GM12878 (cell line): ENCODE results near the gene AKAP7. TPM values are rescaled to one million over a fixed set of nuclear protein-coding genes. Genes with fewer than 3 reads are reported as not detected.

Experiments used
- ATAC-seq: fragments of 200-7000 bp; cut with Tn5 transposase; 3 replicates; pipeline ENCODE4 v1.9.1; 2020; ENCODE audit warnings: mild to moderate bottlenecking, moderate library complexity
- BruUV-seq: library from RNA; stranded (reverse); fragments of 400-500 nt; replicated peaks from 2 replicates; lab custom pipeline; 2021; lab: Mats Ljungman, UMichigan
- CTCF ChIA-PET: fragments of 300-600 bp; sonication (Branson Sonifier 250); formaldehyde crosslinking; extraction: SDS; loops from one replicate; lab custom pipeline; 2021; ENCODE audit warnings: inconsistent platforms; lab: Yijun Ruan, JAX
- POLR2A ChIA-PET: fragments of 350-600 bp; formaldehyde crosslinking; extraction: SDS; loops from one replicate; lab custom pipeline; 2021; ENCODE audit warnings: inconsistent platforms; lab: Charles Lee
- RAD21 ChIA-PET: fragments of 300-600 bp; sonication (Branson Sonifier 250); formaldehyde crosslinking; loops from one replicate; lab custom pipeline; 2023; ENCODE audit warnings: antibody characterized with exemption; ENCODE audit not compliant: unreplicated experiment; lab: Charles Lee
- SMC1A ChIA-PET: fragments of 300-600 bp; sonication (Branson Sonifier 250); formaldehyde crosslinking; loops from one replicate; lab custom pipeline; 2023; ENCODE audit not compliant: unreplicated experiment, uncharacterized antibody; lab: Charles Lee
- DNase-seq: peaks from one replicate; pipeline ENCODE4 v3.0.0-alpha.2; 2011; ENCODE audit warnings: low read depth, low spot score
- FAIRE-seq: peaks from 3 replicates; lab custom pipeline; 2011; peaks lifted over from hg19 to GRCh38; lab: Jason Lieb, UNC
- H2AFZ ChIP-seq: 2 replicates; pipeline ENCODE4 v1.6.0; 2011; ENCODE audit warnings: low read depth, low read length, control low read depth; ENCODE audit not compliant: control insufficient read depth
- H3K27ac ChIP-seq: 2 replicates; pipeline ENCODE4 v1.5.1; 2011; ENCODE audit warnings: control low read depth; ENCODE audit not compliant: control insufficient read depth, insufficient read depth
- H3K27me3 ChIP-seq, 2 experiments: replicated peaks in 1 of 2; 2 replicates each; pipeline versions ENCODE4 v1.6.0 to v1.6.1; 2011; ENCODE audit warnings: low read length in 1 of 2; ENCODE audit not compliant: control insufficient read depth in 2 of 2, insufficient read depth in 2 of 2
- H3K36me3 ChIP-seq, 2 experiments: 2 replicates each; pipeline ENCODE4 v1.5.1; 2011; ENCODE audit warnings: low read length in 1 of 2; ENCODE audit not compliant: control insufficient read depth in 2 of 2, insufficient read depth in 2 of 2
- H3K4me1 ChIP-seq: 2 replicates; pipeline ENCODE4 v1.6.1; 2011; ENCODE audit warnings: mild to moderate bottlenecking, low read length, moderate library complexity, mixed read lengths; ENCODE audit not compliant: control insufficient read depth, insufficient read depth
- H3K4me2 ChIP-seq: 2 replicates; pipeline ENCODE4 v1.6.0; 2011; ENCODE audit warnings: control low read depth; ENCODE audit not compliant: control insufficient read depth, insufficient read depth
- H3K4me3 ChIP-seq: fragments of 200-600 bp; sonication (generic); 2 replicates; pipeline ENCODE4 v1.5.1; 2016
- H3K79me2 ChIP-seq: 2 replicates; pipeline ENCODE4 v1.6.0; 2011; ENCODE audit warnings: low read length; ENCODE audit not compliant: control insufficient read depth, insufficient read depth
- H3K9ac ChIP-seq: 2 replicates; pipeline ENCODE4 v1.8.0; 2011; ENCODE audit warnings: low read length, control low read depth, mixed read lengths; ENCODE audit not compliant: control insufficient read depth, insufficient read depth
- H3K9me3 ChIP-seq: replicated peaks from 3 replicates; pipeline ENCODE4 v1.5.1; 2011; ENCODE audit warnings: mild to moderate bottlenecking, low read length; ENCODE audit not compliant: control insufficient read depth, insufficient read depth
- H4K20me1 ChIP-seq: 2 replicates; pipeline ENCODE4 v1.6.0; 2011; ENCODE audit not compliant: control insufficient read depth, insufficient read depth
- BCL11A ChIP-seq: IDR thresholded peaks from 2 replicates; pipeline ENCODE4 v1.6.1; 2011; ENCODE audit warnings: low read depth, low read length
- CBFB ChIP-seq: IDR thresholded peaks from 2 replicates; pipeline ENCODE4 v1.6.1; 2016; ENCODE audit warnings: antibody characterized with exemption, low read depth
- CHD4 ChIP-seq: fragments of 200-600 bp; sonication (generic); IDR thresholded peaks from 2 replicates; pipeline ENCODE4 v1.6.1; 2016; ENCODE audit warnings: mild to moderate bottlenecking
- HDAC2 ChIP-seq: fragments of 200-600 bp; sonication (generic); IDR thresholded peaks from 2 replicates; pipeline ENCODE4 v1.6.1; 2017
- IKZF1 ChIP-seq: fragments of 450-650 bp; conservative IDR thresholded peaks from 2 replicates; pipeline ENCODE4 v1.6.1; 2017; ENCODE audit warnings: antibody characterized with exemption, mild to moderate bottlenecking
- KDM1A ChIP-seq: fragments of 200-600 bp; sonication (generic); IDR thresholded peaks from 2 replicates; pipeline ENCODE4 v1.6.1; 2016; ENCODE audit warnings: borderline replicate concordance
- LARP7 ChIP-seq: fragments of 450-650 bp; IDR thresholded peaks from 2 replicates; pipeline ENCODE4 v1.6.1; 2017; ENCODE audit warnings: mild to moderate bottlenecking
- NFIC ChIP-seq: IDR thresholded peaks from 2 replicates; pipeline ENCODE4 v1.6.1; 2012; ENCODE audit warnings: low read depth, mild to moderate bottlenecking, inconsistent platforms, low read length, moderate library complexity
- RAD51 ChIP-seq: fragments of 450-650 bp; IDR thresholded peaks from 2 replicates; pipeline ENCODE4 v1.6.1; 2016; ENCODE audit warnings: moderate library complexity, mild to moderate bottlenecking, inconsistent platforms
- SMAD5 ChIP-seq: IDR thresholded peaks from 2 replicates; pipeline ENCODE4 v1.6.1; 2016; ENCODE audit warnings: antibody characterized with exemption, low read depth
- TCF3 ChIP-seq: IDR thresholded peaks from 2 replicates; pipeline ENCODE4 v1.6.1; 2012; ENCODE audit warnings: low read depth, mild to moderate bottlenecking, low read length, borderline replicate concordance; ENCODE audit not compliant: insufficient read depth
- ZNF274 ChIP-seq: IDR thresholded peaks from one replicate; pipeline ENCODE4 v1.8.0; 2011; ENCODE audit not compliant: insufficient read length, insufficient read depth
- ZNF622 ChIP-seq: fragments of 450-650 bp; IDR thresholded peaks from 2 replicates; pipeline ENCODE4 v1.6.1; 2017; ENCODE audit warnings: mild to moderate bottlenecking, inconsistent platforms
- ZZZ3 ChIP-seq: IDR thresholded peaks from 2 replicates; pipeline ENCODE4 v1.6.1; 2011; ENCODE audit warnings: low read depth; ENCODE audit not compliant: control insufficient read depth, insufficient read length
- WGBS: methylation state at CpG from one replicate; pipeline ENCODE4 v1.1.6; 2016; ENCODE audit warnings: low lambda C conversion rate; ENCODE audit not compliant: insufficient replicate concordance, insufficient coverage; ENCODE audit errors: missing lambda C conversion rate; 5-methylcytosine and 5-hydroxymethylcytosine counted together
- in situ Hi-C: fragments of 300-500 bp; cut with MboI; formaldehyde crosslinking; loops from 9 replicates; pipeline ENCODE4 v1.14.3; 2018; ENCODE audit warnings: mixed read lengths
- intact Hi-C: fragments of 100-400 bp; cut with micrococcal nuclease; formaldehyde crosslinking; loops from one replicate; pipeline ENCODE4 v1.14.2; 2022; ENCODE audit not compliant: unreplicated experiment
- polyA plus RNA-seq, 11 experiments: library from polyadenylated mRNA; depleted of rRNA in 4 of 11; unstranded in 6 of 11; stranded (reverse) in 5 of 11; fragments of >200 nt; fragmentation: Nextera tagmentation in 4 of 11; fragmentation: Illumina TruSeq in 1 of 11; extraction: Ambion mirVana in 4 of 11; extraction: Trizol in 1 of 11; gene quantifications; 1 replicate in 1 of 11; 2 replicates in 10 of 11; pipeline versions ENCODE4 v1.2.1 to v1.2.3, GENCODE V29; 2011 to 2016; ENCODE audit warnings: inconsistent platforms in 2 of 11, missing spikeins in 2 of 11, low read depth in 1 of 11
- total RNA-seq, 4 experiments: library from RNA; depleted of rRNA in 3 of 4; stranded (reverse); fragments of >200 nt in 3 of 4; fragmentation: Illumina TruSeq in 1 of 4; extraction: Trizol in 1 of 4; gene quantifications; 2 replicates each; pipeline versions ENCODE4 v1.2.1 to v1.2.3, GENCODE V29; 2013 to 2021
- TF ChIP-seq, protein P1 (sequence below): IDR thresholded peaks from 2 replicates; pipeline ENCODE4 v1.6.1; 2012; ENCODE audit warnings: mild to moderate bottlenecking, low read depth, low read length
- TF ChIP-seq, protein P2 (sequence below): fragments of 450-650 bp; IDR thresholded peaks from 2 replicates; pipeline ENCODE4 v1.6.1; 2014; ENCODE audit warnings: mild to moderate bottlenecking
- TF ChIP-seq, protein P3 (sequence below): fragments of 450-650 bp; IDR thresholded peaks from 2 replicates; pipeline ENCODE4 v1.6.1; 2017; ENCODE audit warnings: mild to moderate bottlenecking
- TF ChIP-seq, protein P4 (sequence below): IDR thresholded peaks from 2 replicates; pipeline ENCODE4 v1.6.1; 2012; ENCODE audit warnings: low read depth, low read length, improper control_type of control experiment

The AKAP7 gene
- total and polyA plus RNA-seq, 10 of the 15 experiments (the other 5 are each of a cell fraction or from before 2014, with no cell fraction given): 0.06 to 0.58 (median 0.28) TPM; not detected in 1

DNA sequence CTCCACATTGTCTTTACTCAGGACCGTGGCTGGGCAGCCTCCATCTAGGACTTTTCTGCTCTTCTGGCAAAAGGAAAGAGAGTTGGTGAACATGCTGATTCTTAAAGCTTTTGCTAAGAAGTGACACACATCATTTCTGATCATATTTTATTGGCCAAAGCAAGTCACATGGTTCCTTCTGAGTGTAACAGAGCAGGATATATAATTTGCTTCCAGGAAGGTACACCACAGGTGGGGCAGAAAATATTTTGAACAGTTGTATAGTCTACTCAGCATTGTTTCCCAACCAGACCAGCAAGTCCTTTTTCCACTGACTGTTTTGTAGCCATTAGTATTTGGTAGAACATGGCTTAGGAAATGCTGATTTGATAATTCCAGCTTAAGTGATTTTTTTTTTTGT lies 73.5 kb downstream of the AKAP7 start (continued):
- TF ChIP-seq, protein P1, sequence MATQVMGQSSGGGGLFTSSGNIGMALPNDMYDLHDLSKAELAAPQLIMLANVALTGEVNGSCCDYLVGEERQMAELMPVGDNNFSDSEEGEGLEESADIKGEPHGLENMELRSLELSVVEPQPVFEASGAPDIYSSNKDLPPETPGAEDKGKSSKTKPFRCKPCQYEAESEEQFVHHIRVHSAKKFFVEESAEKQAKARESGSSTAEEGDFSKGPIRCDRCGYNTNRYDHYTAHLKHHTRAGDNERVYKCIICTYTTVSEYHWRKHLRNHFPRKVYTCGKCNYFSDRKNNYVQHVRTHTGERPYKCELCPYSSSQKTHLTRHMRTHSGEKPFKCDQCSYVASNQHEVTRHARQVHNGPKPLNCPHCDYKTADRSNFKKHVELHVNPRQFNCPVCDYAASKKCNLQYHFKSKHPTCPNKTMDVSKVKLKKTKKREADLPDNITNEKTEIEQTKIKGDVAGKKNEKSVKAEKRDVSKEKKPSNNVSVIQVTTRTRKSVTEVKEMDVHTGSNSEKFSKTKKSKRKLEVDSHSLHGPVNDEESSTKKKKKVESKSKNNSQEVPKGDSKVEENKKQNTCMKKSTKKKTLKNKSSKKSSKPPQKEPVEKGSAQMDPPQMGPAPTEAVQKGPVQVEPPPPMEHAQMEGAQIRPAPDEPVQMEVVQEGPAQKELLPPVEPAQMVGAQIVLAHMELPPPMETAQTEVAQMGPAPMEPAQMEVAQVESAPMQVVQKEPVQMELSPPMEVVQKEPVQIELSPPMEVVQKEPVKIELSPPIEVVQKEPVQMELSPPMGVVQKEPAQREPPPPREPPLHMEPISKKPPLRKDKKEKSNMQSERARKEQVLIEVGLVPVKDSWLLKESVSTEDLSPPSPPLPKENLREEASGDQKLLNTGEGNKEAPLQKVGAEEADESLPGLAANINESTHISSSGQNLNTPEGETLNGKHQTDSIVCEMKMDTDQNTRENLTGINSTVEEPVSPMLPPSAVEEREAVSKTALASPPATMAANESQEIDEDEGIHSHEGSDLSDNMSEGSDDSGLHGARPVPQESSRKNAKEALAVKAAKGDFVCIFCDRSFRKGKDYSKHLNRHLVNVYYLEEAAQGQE: no peak
- TF ChIP-seq BCL11A: no peak
- TF ChIP-seq NFIC: no peak
- TF ChIP-seq SMAD5: no peak
- TF ChIP-seq ZNF274: no peak
- TF ChIP-seq ZNF622: no peak
- no peak for TF ChIP-seq CHD4
- no peak for TF ChIP-seq CBFB
- no peak for TF ChIP-seq ZZZ3
- no peak for TF ChIP-seq HDAC2
- TF ChIP-seq, all 136 proteins: peak for 0

DNA sequence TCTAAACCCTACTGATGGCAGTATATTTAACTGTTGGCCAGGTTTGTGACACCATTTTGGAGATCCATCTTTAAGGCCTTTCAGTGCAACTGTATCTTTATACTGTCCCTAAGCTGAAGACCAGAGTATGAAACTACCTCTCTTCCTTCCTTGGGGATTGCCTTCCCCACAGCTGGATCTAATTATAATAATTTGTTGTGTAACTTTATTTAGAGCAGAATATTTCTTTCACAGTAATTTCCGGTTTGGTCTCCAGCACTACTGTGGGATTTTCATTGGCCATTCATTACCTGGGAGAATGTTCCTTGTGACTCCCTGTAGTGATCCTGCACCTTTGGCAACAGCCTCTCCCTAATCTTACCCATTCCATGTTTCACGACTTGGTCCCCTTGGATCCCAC lies 75.2 kb downstream of the AKAP7 start:
- BruUV-seq: no TSS peak
- in situ Hi-C loops: no loop called here
- Histone ChIP-seq H3K4me3 (no peak overlapping the region), H3K9me3 (no peaks in the 10 kb centered on the region), H4K20me1 (no peaks in the 10 kb centered on the region), H3K27ac (no peak overlapping the region), H3K36me3 (no peaks in the 10 kb centered on the region), H3K4me1 (no peaks in the 10 kb centered on the region), H3K4me2 (no peak overlapping the region), H3K9ac (no peak overlapping the region), H3K27me3 (no peaks in the 10 kb centered on the region; a peak in 1 of 4 replicates), H3K79me2 (no peaks in the 10 kb centered on the region), H2AFZ (no peak overlapping the region)
- DNase-seq: no peak
- ChIA-PET RAD21 (no interaction called here), SMC1A (interaction anchor here (0.8 kb wide), 1 partner anchor 824 kb away, joined by 3 read pairs; no protein-coding TSS in a partner anchor), POLR2A (no interaction called here), CTCF (interaction anchor here (1.1 to 2.6 kb wide), 3 partner anchors 11 to 324 kb away, joined by 3 to 8 read pairs (median 6); no protein-coding TSS in a partner anchor)
- intact Hi-C loops: no loop called here
- no peak for FAIRE-seq
- ATAC-seq: no peak
- no peak for TF ChIP-seq IKZF1
- no peak for TF ChIP-seq RAD51
- TF ChIP-seq, protein P2, sequence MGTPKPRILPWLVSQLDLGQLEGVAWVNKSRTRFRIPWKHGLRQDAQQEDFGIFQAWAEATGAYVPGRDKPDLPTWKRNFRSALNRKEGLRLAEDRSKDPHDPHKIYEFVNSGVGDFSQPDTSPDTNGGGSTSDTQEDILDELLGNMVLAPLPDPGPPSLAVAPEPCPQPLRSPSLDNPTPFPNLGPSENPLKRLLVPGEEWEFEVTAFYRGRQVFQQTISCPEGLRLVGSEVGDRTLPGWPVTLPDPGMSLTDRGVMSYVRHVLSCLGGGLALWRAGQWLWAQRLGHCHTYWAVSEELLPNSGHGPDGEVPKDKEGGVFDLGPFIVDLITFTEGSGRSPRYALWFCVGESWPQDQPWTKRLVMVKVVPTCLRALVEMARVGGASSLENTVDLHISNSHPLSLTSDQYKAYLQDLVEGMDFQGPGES: no peak
- TF ChIP-seq LARP7: no peak
- TF ChIP-seq, protein P3, sequence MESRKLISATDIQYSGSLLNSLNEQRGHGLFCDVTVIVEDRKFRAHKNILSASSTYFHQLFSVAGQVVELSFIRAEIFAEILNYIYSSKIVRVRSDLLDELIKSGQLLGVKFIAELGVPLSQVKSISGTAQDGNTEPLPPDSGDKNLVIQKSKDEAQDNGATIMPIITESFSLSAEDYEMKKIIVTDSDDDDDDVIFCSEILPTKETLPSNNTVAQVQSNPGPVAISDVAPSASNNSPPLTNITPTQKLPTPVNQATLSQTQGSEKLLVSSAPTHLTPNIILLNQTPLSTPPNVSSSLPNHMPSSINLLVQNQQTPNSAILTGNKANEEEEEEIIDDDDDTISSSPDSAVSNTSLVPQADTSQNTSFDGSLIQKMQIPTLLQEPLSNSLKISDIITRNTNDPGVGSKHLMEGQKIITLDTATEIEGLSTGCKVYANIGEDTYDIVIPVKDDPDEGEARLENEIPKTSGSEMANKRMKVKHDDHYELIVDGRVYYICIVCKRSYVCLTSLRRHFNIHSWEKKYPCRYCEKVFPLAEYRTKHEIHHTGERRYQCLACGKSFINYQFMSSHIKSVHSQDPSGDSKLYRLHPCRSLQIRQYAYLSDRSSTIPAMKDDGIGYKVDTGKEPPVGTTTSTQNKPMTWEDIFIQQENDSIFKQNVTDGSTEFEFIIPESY: no peak
- TF ChIP-seq, protein P4, sequence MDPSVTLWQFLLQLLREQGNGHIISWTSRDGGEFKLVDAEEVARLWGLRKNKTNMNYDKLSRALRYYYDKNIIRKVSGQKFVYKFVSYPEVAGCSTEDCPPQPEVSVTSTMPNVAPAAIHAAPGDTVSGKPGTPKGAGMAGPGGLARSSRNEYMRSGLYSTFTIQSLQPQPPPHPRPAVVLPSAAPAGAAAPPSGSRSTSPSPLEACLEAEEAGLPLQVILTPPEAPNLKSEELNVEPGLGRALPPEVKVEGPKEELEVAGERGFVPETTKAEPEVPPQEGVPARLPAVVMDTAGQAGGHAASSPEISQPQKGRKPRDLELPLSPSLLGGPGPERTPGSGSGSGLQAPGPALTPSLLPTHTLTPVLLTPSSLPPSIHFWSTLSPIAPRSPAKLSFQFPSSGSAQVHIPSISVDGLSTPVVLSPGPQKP: no peak
- no peak for TF ChIP-seq TCF3
- no peak for TF ChIP-seq KDM1A
- 47% methylated on average over 2 of the region's 2 CpGs for WGBS
